Measurements from ENCODE around the gene KLF11.

DNA sequence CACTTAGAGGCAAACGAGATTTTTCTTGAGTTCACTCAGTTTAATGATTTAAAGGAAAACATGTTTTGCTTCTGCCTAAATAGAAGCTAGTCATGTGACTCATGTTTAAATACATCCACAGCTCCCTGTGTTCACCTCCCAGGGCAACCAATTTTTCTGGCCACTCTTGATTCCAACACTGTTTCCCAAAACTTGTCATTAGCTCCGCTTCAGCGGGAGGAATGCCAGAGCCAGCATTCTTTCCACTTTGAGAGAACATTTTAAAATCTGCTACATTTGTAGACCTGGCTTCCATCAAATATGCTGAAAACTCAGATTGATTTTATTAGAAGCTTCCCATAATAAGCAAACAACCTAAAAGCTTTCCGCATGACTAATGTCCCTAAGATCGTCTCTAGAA, 39.7 kb downstream of the KLF11 start:
- TF ChIP-seq CHD2 (IDR thresholded peaks at IDR 0.05; ENCODE audit: low read length, partially characterized antibody) (no peak), EP300 (IDR thresholded peaks at IDR 0.05; ENCODE audit: borderline replicate concordance in 1 of 2, low read depth in 1 of 2, low read length in 1 of 2) (no peak)
